ENCODE results near the gene NCK2. TPM values are rescaled to one million over a fixed set of nuclear protein-coding genes. Genes with fewer than 3 reads are reported as not detected.
A peak's percentile ranks its signal among the peaks of the same experiment; 100 is the strongest.

Gene NCK2
- polyA plus RNA-seq, 2 donors = 55.2 to 72.3 TPM

GRCh38 chr2:105873721-105874120 lies 129.0 kb downstream of the NCK2 start:
- 60 to 66% methylated on average over 8 of the region's 8 CpGs for WGBS, 2 donors
- H3K4me3 ChIP-seq (ENCODE audit: low read depth in 1 of 2, low read length in 2 of 2) = no peak overlapping the region
- no peak overlapping the region for H3K27ac ChIP-seq (ENCODE audit: low read depth in 2 of 2, low read length in 1 of 2)
- no peaks in the 10 kb centered on the region for H3K9me3 ChIP-seq (ENCODE audit: control insufficient read depth in 2 of 2, insufficient read depth in 1 of 2, low read depth in 1 of 2, low read length in 1 of 2)
- H3K4me1 ChIP-seq (ENCODE audit: control insufficient read depth in 2 of 2, insufficient read depth in 2 of 2, low read length in 1 of 2) = peaks cover 1 to 24% of the 10 kb centered on the region in 2 donors
- H3K36me3 ChIP-seq (ENCODE audit: control insufficient read depth in 2 of 2, insufficient read depth in 2 of 2, low read length in 1 of 2) = peaks cover 0 to 21% of the 10 kb centered on the region in 2 donors
- H3K27me3 ChIP-seq (ENCODE audit: control insufficient read depth in 1 of 2, insufficient read depth in 2 of 2, low read length in 2 of 2) = no peaks in the 10 kb centered on the region

DNA sequence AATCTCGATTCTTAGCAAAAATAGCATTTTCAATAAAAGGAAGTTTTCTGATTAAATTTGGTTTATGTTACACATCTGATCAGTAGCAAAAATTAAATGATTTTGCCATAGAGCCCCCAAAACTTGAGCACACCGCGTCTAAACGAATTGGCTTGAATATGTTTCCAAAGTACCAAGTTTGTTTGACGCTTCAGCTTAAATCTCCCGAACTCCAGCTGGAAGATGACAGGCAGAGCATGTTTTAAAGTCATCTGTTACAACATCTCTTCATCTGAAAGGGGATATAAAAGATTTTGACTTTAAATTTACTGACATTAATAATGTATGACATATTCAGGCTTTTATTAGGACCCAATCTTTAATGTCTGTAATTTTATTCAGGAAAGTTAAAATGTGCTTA lies 129.8 kb downstream of the NCK2 start:
- Histone ChIP-seq H3K4me3 (ENCODE audit: low read depth in 1 of 2, low read length in 2 of 2) (no peak overlapping the region), H3K4me1 (ENCODE audit: control insufficient read depth in 2 of 2, insufficient read depth in 2 of 2, low read length in 1 of 2) (peaks cover 0 to 17% of the 10 kb centered on the region in 2 donors), H3K9me3 (ENCODE audit: control insufficient read depth in 2 of 2, insufficient read depth in 1 of 2, low read depth in 1 of 2, low read length in 1 of 2) (no peaks in the 10 kb centered on the region), H3K27me3 (ENCODE audit: control insufficient read depth in 1 of 2, insufficient read depth in 2 of 2, low read length in 2 of 2) (no peaks in the 10 kb centered on the region), H3K27ac (ENCODE audit: low read depth in 2 of 2, low read length in 1 of 2) (no peak overlapping the region), H3K36me3 (ENCODE audit: control insufficient read depth in 2 of 2, insufficient read depth in 2 of 2, low read length in 1 of 2) (peaks cover 0 to 21% of the 10 kb centered on the region in 2 donors)
- 80 to 82% methylated on average over 6 of the region's 6 CpGs for WGBS, 2 donors

GRCh38 chr2:105875241-105875640 lies 130.5 kb downstream of the NCK2 start:
- H3K4me3 ChIP-seq (ENCODE audit: low read depth in 1 of 2, low read length in 2 of 2) = no peak overlapping the region
- WGBS, 2 donors = 82% methylated on average over 7 of the region's 7 CpGs
- H3K36me3 ChIP-seq (ENCODE audit: control insufficient read depth in 2 of 2, insufficient read depth in 2 of 2, low read length in 1 of 2) = peaks cover 0 to 17% of the 10 kb centered on the region in 2 donors
- no peaks in the 10 kb centered on the region for H3K9me3 ChIP-seq (ENCODE audit: control insufficient read depth in 2 of 2, insufficient read depth in 1 of 2, low read depth in 1 of 2, low read length in 1 of 2)
- H3K4me1 ChIP-seq (ENCODE audit: control insufficient read depth in 2 of 2, insufficient read depth in 2 of 2, low read length in 1 of 2) = peaks cover 0 to 12% of the 10 kb centered on the region in 2 donors
- H3K27me3 ChIP-seq (ENCODE audit: control insufficient read depth in 1 of 2, insufficient read depth in 2 of 2, low read length in 2 of 2) = no peaks in the 10 kb centered on the region
- no peak overlapping the region for H3K27ac ChIP-seq (ENCODE audit: low read depth in 2 of 2, low read length in 1 of 2)

DNA sequence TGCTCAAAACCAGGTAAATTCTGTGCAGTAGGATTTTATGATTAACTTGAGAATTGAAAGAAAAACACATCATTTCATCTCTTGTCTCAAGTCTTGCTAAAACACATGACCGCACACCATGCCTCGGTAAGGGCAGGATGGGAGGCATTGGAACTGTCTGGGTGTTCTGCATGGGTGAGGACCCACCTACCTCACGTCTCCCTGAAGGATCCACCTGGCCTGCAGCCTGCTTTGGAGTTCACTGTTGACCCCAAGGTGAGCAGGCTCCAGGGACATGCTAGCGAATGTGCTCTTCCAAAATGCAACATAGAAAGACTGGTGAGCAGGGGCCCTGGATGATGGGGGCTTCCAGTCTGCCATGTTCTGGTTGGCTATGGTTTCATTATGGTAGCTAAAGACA lies 131.5 kb downstream of the NCK2 start:
- Histone ChIP-seq H3K9me3 (ENCODE audit: control insufficient read depth in 2 of 2, insufficient read depth in 1 of 2, low read depth in 1 of 2, low read length in 1 of 2) (no peaks in the 10 kb centered on the region), H3K36me3 (ENCODE audit: control insufficient read depth in 2 of 2, insufficient read depth in 2 of 2, low read length in 1 of 2) (peaks cover 0 to 12% of the 10 kb centered on the region in 2 donors), H3K4me1 (ENCODE audit: control insufficient read depth in 2 of 2, insufficient read depth in 2 of 2, low read length in 1 of 2) (peaks cover 0 to 9% of the 10 kb centered on the region in 2 donors), H3K27me3 (ENCODE audit: control insufficient read depth in 1 of 2, insufficient read depth in 2 of 2, low read length in 2 of 2) (no peaks in the 10 kb centered on the region), H3K27ac (ENCODE audit: low read depth in 2 of 2, low read length in 1 of 2) (no peak overlapping the region), H3K4me3 (ENCODE audit: low read depth in 1 of 2, low read length in 2 of 2) (no peak overlapping the region)
- 95 to 97% methylated on average over 4 of the region's 4 CpGs for WGBS, 2 donors

DNA sequence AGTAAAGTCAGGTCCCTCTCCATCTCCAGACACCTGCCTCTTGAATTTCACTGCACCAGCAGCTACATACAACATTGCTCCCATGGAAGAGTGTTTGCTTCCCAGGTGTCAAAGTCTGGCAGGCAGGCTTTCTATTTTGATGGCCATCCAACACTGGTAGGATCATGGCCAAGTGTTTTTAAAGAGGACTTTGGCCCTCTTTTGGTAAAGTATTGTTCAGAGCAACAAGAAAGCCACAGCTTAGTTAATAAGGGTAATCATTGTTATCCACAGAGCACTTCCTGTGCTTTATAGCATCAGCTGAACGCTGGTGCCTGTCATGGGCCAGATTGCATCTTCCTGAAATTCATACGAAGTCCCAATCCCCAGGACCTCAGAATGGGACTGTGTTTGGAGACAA lies 133.2 kb downstream of the NCK2 start:
- Histone ChIP-seq H3K27ac (ENCODE audit: low read depth in 2 of 2, low read length in 1 of 2) (no peak overlapping the region), H3K36me3 (ENCODE audit: control insufficient read depth in 2 of 2, insufficient read depth in 2 of 2, low read length in 1 of 2) (peaks cover 3 to 17% of the 10 kb centered on the region in 2 donors), H3K9me3 (ENCODE audit: control insufficient read depth in 2 of 2, insufficient read depth in 1 of 2, low read depth in 1 of 2, low read length in 1 of 2) (peaks cover 0 to 3% of the 10 kb centered on the region in 2 donors), H3K4me3 (ENCODE audit: low read depth in 1 of 2, low read length in 2 of 2) (no peak overlapping the region), H3K27me3 (ENCODE audit: control insufficient read depth in 1 of 2, insufficient read depth in 2 of 2, low read length in 2 of 2) (no peaks in the 10 kb centered on the region), H3K4me1 (ENCODE audit: control insufficient read depth in 2 of 2, insufficient read depth in 2 of 2, low read length in 1 of 2) (peaks cover 2 to 3% of the 10 kb centered on the region in 2 donors)
- WGBS, 2 donors = 38 to 69% methylated on average over 2 of the region's 2 CpGs

DNA sequence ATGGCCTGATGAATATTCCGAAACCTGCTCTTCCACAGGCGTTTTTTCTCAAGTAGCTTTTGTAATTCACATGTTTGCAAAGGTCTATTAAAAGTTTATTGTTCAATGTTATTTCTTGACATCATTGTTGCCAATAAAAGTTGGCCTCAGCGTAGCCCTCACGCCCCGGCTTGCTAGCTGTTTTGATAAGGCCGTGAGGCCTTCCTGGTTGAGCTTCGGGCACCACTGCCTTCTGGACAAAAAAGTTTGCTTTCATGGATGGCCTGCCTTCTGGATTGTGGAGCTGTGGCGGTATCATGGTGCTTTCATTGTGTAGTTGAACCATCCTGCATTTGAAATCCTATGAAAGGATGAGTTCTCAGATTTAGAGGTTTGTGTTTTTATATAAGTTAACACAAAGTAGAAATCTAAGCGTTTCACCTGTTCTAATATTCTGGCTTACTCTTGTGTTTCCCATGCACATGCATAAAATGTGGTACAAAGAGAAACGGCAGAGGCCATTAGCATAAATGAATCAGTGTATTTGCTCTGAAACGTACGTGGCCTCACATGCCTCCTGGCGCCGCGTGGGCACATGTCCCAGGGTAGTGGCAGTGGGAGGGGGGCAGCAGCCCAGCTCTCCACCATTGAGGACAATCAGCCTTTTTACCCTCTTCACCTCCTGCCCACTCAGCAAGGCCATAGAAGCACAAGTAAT lies 134.5 kb downstream of the NCK2 start:
- WGBS, 2 donors = 52 to 58% methylated on average over 15 of the region's 15 CpGs
- peaks cover 0 to 3% of the 10 kb centered on the region in 2 donors for H3K9me3 ChIP-seq (ENCODE audit: control insufficient read depth in 2 of 2, insufficient read depth in 1 of 2, low read depth in 1 of 2, low read length in 1 of 2)
- no peak overlapping the region for H3K4me3 ChIP-seq (ENCODE audit: low read depth in 1 of 2, low read length in 2 of 2)
- H3K27ac ChIP-seq (ENCODE audit: low read depth in 2 of 2, low read length in 1 of 2) = peak overlapping the region in 1 of 2 donors; percentile 61
- peaks cover 3 to 17% of the 10 kb centered on the region in 2 donors for H3K36me3 ChIP-seq (ENCODE audit: control insufficient read depth in 2 of 2, insufficient read depth in 2 of 2, low read length in 1 of 2)
- H3K27me3 ChIP-seq (ENCODE audit: control insufficient read depth in 1 of 2, insufficient read depth in 2 of 2, low read length in 2 of 2) = no peaks in the 10 kb centered on the region
- peaks cover 2% of the 10 kb centered on the region in 2 donors for H3K4me1 ChIP-seq (ENCODE audit: control insufficient read depth in 2 of 2, insufficient read depth in 2 of 2, low read length in 1 of 2)

DNA sequence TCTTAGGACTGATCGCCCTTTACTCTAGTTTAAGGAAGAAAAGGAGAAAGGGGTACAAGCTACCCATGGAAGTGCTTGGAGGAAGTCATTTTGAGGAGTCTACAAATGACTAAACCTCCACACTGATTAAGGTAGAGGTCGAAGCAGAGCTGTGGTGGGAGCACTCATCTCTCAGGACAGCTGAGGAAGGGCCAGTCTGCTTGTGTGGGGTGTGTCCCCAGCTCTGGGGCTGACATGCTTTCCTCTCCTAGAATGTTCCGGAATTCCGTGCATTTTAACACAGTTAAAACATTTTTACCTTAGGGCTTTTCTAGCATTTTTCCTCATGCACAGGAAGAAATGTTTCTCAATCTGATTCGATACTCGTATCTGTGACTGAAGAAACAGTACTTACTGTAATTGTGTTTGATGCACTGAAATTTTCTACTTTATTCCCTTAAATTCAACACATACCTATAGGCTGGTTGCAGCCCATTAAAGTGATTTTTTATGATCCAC lies 135.1 kb downstream of the NCK2 start:
- Histone ChIP-seq H3K4me3 (ENCODE audit: low read depth in 1 of 2, low read length in 2 of 2) (no peak overlapping the region), H3K27ac (ENCODE audit: low read depth in 2 of 2, low read length in 1 of 2) (no peak overlapping the region), H3K9me3 (ENCODE audit: control insufficient read depth in 2 of 2, insufficient read depth in 1 of 2, low read depth in 1 of 2, low read length in 1 of 2) (peaks cover 0 to 3% of the 10 kb centered on the region in 2 donors), H3K36me3 (ENCODE audit: control insufficient read depth in 2 of 2, insufficient read depth in 2 of 2, low read length in 1 of 2) (peaks cover 3 to 20% of the 10 kb centered on the region in 2 donors), H3K4me1 (ENCODE audit: control insufficient read depth in 2 of 2, insufficient read depth in 2 of 2, low read length in 1 of 2) (peaks cover 2% of the 10 kb centered on the region in 2 donors), H3K27me3 (ENCODE audit: control insufficient read depth in 1 of 2, insufficient read depth in 2 of 2, low read length in 2 of 2) (no peaks in the 10 kb centered on the region)
- 90 to 91% methylated on average over 6 of the region's 6 CpGs for WGBS, 2 donors

DNA sequence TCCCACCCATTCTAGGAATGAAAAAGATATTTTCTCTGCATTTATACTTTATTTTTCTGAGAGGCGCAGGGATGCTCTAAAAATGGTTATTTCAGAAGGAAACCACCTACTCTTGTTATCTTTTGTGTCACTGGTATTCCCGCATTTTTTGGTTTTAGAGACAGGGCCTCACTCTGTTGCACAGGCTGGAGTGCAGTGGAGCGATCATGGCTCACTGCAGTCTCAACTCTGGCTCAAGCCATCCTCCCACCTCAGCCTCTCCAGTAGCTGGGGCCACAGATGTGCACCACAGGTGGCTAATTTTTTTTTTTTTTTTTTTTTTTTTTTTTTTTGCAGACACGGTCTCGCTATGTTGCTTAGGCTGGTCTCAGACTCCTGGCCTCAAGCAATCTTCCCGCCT lies 135.9 kb downstream of the NCK2 start:
- Histone ChIP-seq H3K27ac (ENCODE audit: low read depth in 2 of 2, low read length in 1 of 2) (no peak overlapping the region), H3K36me3 (ENCODE audit: control insufficient read depth in 2 of 2, insufficient read depth in 2 of 2, low read length in 1 of 2) (peaks cover 3 to 19% of the 10 kb centered on the region in 2 donors), H3K9me3 (ENCODE audit: control insufficient read depth in 2 of 2, insufficient read depth in 1 of 2, low read depth in 1 of 2, low read length in 1 of 2) (peaks cover 0 to 3% of the 10 kb centered on the region in 2 donors), H3K27me3 (ENCODE audit: control insufficient read depth in 1 of 2, insufficient read depth in 2 of 2, low read length in 2 of 2) (no peaks in the 10 kb centered on the region), H3K4me1 (ENCODE audit: control insufficient read depth in 2 of 2, insufficient read depth in 2 of 2, low read length in 1 of 2) (peaks cover 0 to 2% of the 10 kb centered on the region in 2 donors), H3K4me3 (ENCODE audit: low read depth in 1 of 2, low read length in 2 of 2) (no peak overlapping the region)
- 93 to 96% methylated on average over 6 of the region's 6 CpGs for WGBS, 2 donors

- Histone ChIP-seq H3K27me3 (ENCODE audit: control insufficient read depth in 1 of 2, insufficient read depth in 2 of 2, low read length in 2 of 2) (no peaks in the 10 kb centered on the region), H3K27ac (ENCODE audit: low read depth in 2 of 2, low read length in 1 of 2) (no peak overlapping the region), H3K9me3 (ENCODE audit: control insufficient read depth in 2 of 2, insufficient read depth in 1 of 2, low read depth in 1 of 2, low read length in 1 of 2) (peaks cover 0 to 3% of the 10 kb centered on the region in 2 donors), H3K36me3 (ENCODE audit: control insufficient read depth in 2 of 2, insufficient read depth in 2 of 2, low read length in 1 of 2) (peaks cover 3 to 19% of the 10 kb centered on the region in 2 donors), H3K4me3 (ENCODE audit: low read depth in 1 of 2, low read length in 2 of 2) (no peak overlapping the region), H3K4me1 (ENCODE audit: control insufficient read depth in 2 of 2, insufficient read depth in 2 of 2, low read length in 1 of 2) (peaks cover 0 to 2% of the 10 kb centered on the region in 2 donors)
- WGBS, 2 donors = 98% methylated on average over 79 of the region's 79 CpGs
These were observed 136.8 kb downstream of the NCK2 start for GRCh38 chr2:105881286-105882136.

Measured in esophagus (tissue), 2 donors.